Ascending aorta (tissue), 2 donors: ENCODE measurements around the gene PACRG. TPM values are rescaled to one million over a fixed set of nuclear protein-coding genes. Genes with fewer than 3 reads are reported as not detected.
A peak's percentile ranks its signal among the peaks of the same experiment; 100 is the strongest.

Source experiments
- DNase-seq, 2 donors: peaks; one replicate each; pipeline ENCODE4 v3.0.0-alpha.2; 2019; ENCODE audit warnings: low spot score in 2 of 2
- H3K27ac ChIP-seq, 2 donors: fragments of 200-600 bp; sonication (generic); one replicate each; pipeline ENCODE4 v1.5.1; 2016 to 2017; ENCODE audit warnings: mild to moderate bottlenecking in 1 of 2
- H3K27me3 ChIP-seq: fragments of 200-600 bp; sonication (generic); one replicate; pipeline ENCODE4 v1.5.1; 2017
- H3K36me3 ChIP-seq, 2 donors: fragments of 200-600 bp; sonication (generic); one replicate each; pipeline ENCODE4 v1.5.1; 2016
- H3K4me1 ChIP-seq, 2 donors: fragments of 200-600 bp; sonication (generic); one replicate each; pipeline ENCODE4 v1.5.1; 2016 to 2017; ENCODE audit warnings: mild to moderate bottlenecking in 1 of 2
- H3K4me3 ChIP-seq, 2 donors: fragments of 200-600 bp; sonication (generic); one replicate each; pipeline ENCODE4 v1.5.1; 2016 to 2017; ENCODE audit warnings: mild to moderate bottlenecking in 1 of 2
- H3K9me3 ChIP-seq, 2 donors: fragments of 200-600 bp; sonication (generic); one replicate each; pipeline ENCODE4 v1.5.1; 2016
- CTCF ChIP-seq, 3 experiments: fragments of 200-600 bp in 2 of 3; fragments of 450-650 bp in 1 of 3; sonication (generic) in 2 of 3; IDR thresholded peaks; one replicate each; pipeline ENCODE4 v1.5.1; 2016 to 2019; ENCODE audit warnings: antibody characterized with exemption in 3 of 3, mild to moderate bottlenecking in 1 of 3, moderate library complexity in 1 of 3
- intact Hi-C: fragments of 100-400 bp; cut with DNase I; formaldehyde crosslinking; loops from one replicate; pipeline ENCODE4 v1.15.1; 2023
- total RNA-seq: library from RNA; depleted of rRNA; stranded (reverse); fragments of >200 nt; gene quantifications from one replicate; pipeline ENCODE4 v1.1.0, GENCODE V29; 2016

The PACRG gene
- total RNA-seq, 1 donor from 2014 or later = not detected

- Histone ChIP-seq H3K9me3 (no peaks in the 10 kb centered on the region), H3K27me3 (no peaks in the 10 kb centered on the region), H3K4me3 (no peak overlapping the region), H3K4me1 (peaks cover 3 to 4% of the 10 kb centered on the region in 2 donors), H3K27ac (no peak overlapping the region), H3K36me3 (no peaks in the 10 kb centered on the region)
- DNase-seq = no peak
- TF ChIP-seq CTCF (IDR thresholded peaks at IDR 0.05) = no peak
- intact Hi-C loops = no loop called here
Measured at GRCh38 chr6:163344411-163344810, 616.6 kb downstream of the PACRG start.

GRCh38 chr6:163345931-163346330 lies 618.2 kb downstream of the PACRG start:
- Histone ChIP-seq H3K27ac (no peak overlapping the region), H3K36me3 (no peaks in the 10 kb centered on the region), H3K4me3 (peak overlapping the region in 1 of 2 donors; percentile 57), H3K9me3 (no peaks in the 10 kb centered on the region), H3K4me1 (peaks cover 3 to 4% of the 10 kb centered on the region in 2 donors), H3K27me3 (no peaks in the 10 kb centered on the region)
- no peak for TF ChIP-seq CTCF (IDR thresholded peaks at IDR 0.05)
- intact Hi-C loops = no loop called here
- no peak for DNase-seq

DNA sequence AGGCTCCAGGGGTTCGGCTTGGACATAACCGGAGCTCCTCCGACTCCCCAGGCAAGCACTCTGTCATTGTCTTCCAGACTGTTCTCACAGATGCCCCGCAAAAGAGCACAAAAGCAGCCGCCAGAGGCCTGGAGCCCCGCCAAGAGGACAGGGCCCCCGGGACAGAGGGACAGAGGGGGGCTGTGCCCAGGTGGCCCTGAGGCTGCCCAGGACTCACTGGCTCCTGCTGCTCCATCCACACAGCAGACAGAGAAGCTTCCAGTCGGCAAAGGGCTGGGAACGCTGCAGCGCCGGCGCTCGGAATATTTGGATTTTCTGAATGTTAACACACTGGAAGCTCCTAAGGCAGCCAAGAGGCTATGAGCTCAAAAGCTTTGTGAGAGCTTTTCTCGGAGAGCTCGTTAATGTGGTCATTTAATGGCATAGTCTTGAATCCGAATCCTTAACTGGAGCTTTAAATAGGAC lies 618.8 kb downstream of the PACRG start:
- no peaks in the 10 kb centered on the region for H3K36me3 ChIP-seq
- DNase-seq = no peak
- no peaks in the 10 kb centered on the region for H3K27me3 ChIP-seq
- no peak for TF ChIP-seq CTCF (IDR thresholded peaks at IDR 0.05)
- no peaks in the 10 kb centered on the region for H3K9me3 ChIP-seq
- peaks cover 3 to 4% of the 10 kb centered on the region in 2 donors for H3K4me1 ChIP-seq
- intact Hi-C loops = no loop called here
- H3K4me3 ChIP-seq = peak overlapping the region in 1 of 2 donors; percentile 57
- peak overlapping the region; percentile 31 to 49 for H3K27ac ChIP-seq

DNA sequence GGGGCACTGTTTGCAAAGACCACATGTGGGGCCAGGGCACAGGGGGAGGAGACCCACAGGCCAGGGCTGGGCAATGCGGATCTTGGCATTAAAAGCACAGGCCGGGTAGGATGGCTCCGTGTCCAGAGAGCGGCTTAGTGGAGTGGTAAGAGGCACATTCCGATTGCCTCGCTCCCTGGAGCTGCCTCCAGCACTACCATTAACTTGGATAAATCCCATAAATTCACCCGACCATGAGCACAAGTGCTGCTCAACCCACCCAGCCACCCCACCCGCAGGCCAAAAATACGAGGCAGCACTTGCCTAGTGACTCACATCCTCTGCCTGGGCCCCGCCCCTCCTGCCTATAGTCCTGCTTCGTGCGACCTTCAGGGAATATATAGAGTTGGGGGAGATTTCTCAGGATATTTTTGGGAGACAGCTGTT lies 619.3 kb downstream of the PACRG start:
- Histone ChIP-seq H3K4me3 (peak overlapping the region in 1 of 2 donors; percentile 57), H3K27me3 (no peaks in the 10 kb centered on the region), H3K9me3 (no peaks in the 10 kb centered on the region), H3K27ac (peak overlapping the region; percentile 31 to 49), H3K36me3 (no peaks in the 10 kb centered on the region), H3K4me1 (peaks cover 3 to 4% of the 10 kb centered on the region in 2 donors)
- TF ChIP-seq CTCF (IDR thresholded peaks at IDR 0.05) = no peak
- no peak for DNase-seq
- intact Hi-C loops = no loop called here

- Histone ChIP-seq H3K27ac (no peak overlapping the region), H3K9me3 (no peaks in the 10 kb centered on the region), H3K27me3 (no peaks in the 10 kb centered on the region), H3K4me3 (no peak overlapping the region), H3K36me3 (no peaks in the 10 kb centered on the region), H3K4me1 (peaks cover 3 to 4% of the 10 kb centered on the region in 2 donors)
- intact Hi-C loops = no loop called here
- DNase-seq = no peak
- TF ChIP-seq CTCF (IDR thresholded peaks at IDR 0.05) = no peak
Measured at GRCh38 chr6:163348789-163349680, 621.3 kb downstream of the PACRG start.
